Neural crest cell (in vitro differentiated cells): ENCODE results near the gene ZNF296. TPM values are rescaled to one million over a fixed set of nuclear protein-coding genes. Genes with fewer than 3 reads are reported as not detected.

Experiments
- DNase-seq: peaks from one replicate; pipeline ENCODE4 v3.0.0; 2021; ENCODE audit warnings: low read depth, mixed read lengths, low spot score
- H3K27ac Mint-ChIP-seq: one replicate; pipeline ENCODE4 v1.8.0; 2021; ENCODE audit warnings: mild to moderate bottlenecking, mixed read lengths; ENCODE audit not compliant: unreplicated experiment
- H3K27me3 Mint-ChIP-seq: 2 replicates; pipeline ENCODE4 v1.8.0; 2021; ENCODE audit warnings: low read depth, mild to moderate bottlenecking, mixed read lengths
- H3K36me3 Mint-ChIP-seq: 2 replicates; pipeline ENCODE4 v1.8.0; 2021; ENCODE audit warnings: low read depth, mild to moderate bottlenecking, mixed read lengths
- H3K4me1 Mint-ChIP-seq: 2 replicates; pipeline ENCODE4 v1.8.0; 2021; ENCODE audit warnings: mixed read lengths
- H3K4me3 Mint-ChIP-seq: one replicate; pipeline ENCODE4 v1.8.0; 2021; ENCODE audit warnings: mild to moderate bottlenecking, mixed read lengths
- H3K9me3 Mint-ChIP-seq: 2 replicates; pipeline ENCODE4 v1.8.0; 2021; ENCODE audit warnings: mixed read lengths
- total RNA-seq: library from RNA; stranded (reverse); gene quantifications from 2 replicates; pipeline ENCODE4 v1.2.1, GENCODE V29; 2021
- TF ChIP-seq, protein P1 (sequence below): fragments of 200-600 bp; sonication (generic); conservative IDR thresholded peaks from 2 replicates; pipeline ENCODE4 v1.5.0; 2021; ENCODE audit warnings: antibody characterized with exemption, mild to moderate bottlenecking

Gene ZNF296
- total RNA-seq, 1 donor from 2014 or later: 1.2 TPM

DNA sequence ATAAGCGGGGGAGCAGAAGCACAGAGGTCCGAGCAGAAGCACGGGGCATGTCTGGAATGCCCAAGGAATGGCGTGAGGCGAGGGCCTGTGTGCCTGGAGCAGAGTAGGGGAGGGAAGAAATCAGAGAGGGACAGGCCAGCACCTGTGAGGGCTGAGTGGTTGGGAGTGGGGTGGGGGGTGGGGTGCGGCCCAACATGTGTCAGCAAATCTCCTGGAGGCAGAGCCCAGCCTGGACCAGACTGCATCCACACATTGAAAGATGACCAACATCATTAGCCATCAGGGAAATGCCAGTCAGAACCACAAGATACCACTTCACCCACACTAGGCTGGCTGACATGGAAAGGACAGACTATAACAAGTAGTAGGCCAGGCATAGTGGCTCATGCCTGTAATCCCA lies 26.2 kb downstream of the ZNF296 start:
- Mint-ChIP-seq H3K27me3 (no peaks in the 10 kb centered on the region), H3K4me1 (peaks cover 20% of the 10 kb centered on the region), H3K4me3 (no peak overlapping the region), H3K27ac (peak overlapping the region; percentile 62), H3K9me3 (no peaks in the 10 kb centered on the region), H3K36me3 (peaks cover 2% of the 10 kb centered on the region)
- TF ChIP-seq, protein P1, sequence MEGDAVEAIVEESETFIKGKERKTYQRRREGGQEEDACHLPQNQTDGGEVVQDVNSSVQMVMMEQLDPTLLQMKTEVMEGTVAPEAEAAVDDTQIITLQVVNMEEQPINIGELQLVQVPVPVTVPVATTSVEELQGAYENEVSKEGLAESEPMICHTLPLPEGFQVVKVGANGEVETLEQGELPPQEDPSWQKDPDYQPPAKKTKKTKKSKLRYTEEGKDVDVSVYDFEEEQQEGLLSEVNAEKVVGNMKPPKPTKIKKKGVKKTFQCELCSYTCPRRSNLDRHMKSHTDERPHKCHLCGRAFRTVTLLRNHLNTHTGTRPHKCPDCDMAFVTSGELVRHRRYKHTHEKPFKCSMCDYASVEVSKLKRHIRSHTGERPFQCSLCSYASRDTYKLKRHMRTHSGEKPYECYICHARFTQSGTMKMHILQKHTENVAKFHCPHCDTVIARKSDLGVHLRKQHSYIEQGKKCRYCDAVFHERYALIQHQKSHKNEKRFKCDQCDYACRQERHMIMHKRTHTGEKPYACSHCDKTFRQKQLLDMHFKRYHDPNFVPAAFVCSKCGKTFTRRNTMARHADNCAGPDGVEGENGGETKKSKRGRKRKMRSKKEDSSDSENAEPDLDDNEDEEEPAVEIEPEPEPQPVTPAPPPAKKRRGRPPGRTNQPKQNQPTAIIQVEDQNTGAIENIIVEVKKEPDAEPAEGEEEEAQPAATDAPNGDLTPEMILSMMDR: no peak
- DNase-seq: no peak

DNA sequence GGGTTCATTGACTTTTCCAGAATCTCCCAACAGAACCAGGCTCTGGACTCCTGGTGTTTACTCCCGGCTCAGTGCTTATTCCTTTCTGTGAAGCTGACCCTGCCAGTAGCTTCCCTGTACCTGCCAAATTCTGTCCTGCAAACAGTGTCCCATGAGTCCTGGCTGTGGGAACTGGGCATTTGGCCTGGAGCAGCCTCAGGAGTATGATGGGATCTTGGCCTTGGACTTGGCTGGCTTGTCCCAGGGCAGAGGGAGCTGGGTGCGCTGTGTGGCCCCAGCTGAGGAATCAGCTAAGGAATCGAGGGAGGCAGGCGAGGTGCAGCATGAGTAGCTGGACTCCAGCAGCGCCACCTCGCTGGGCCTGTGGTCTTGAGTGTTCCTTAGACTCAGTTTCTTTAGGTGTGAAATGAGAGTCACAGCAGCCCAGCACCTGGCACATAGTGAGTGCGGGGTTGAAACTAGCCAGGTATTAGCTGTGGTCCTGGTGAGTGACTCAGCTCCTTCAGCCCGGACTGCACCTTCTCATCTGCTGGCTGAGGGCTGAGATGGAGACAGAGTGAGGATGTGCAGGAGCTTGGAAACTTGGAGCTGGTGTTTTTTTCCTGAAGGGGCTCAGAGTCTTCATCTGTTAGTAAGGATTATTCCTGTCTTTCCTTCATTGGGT lies 27.1 kb downstream of the ZNF296 start:
- Mint-ChIP-seq H3K36me3 (no peaks in the 10 kb centered on the region), H3K27ac (peak overlapping the region; percentile 90), H3K27me3 (no peaks in the 10 kb centered on the region), H3K9me3 (no peaks in the 10 kb centered on the region), H3K4me3 (no peak overlapping the region), H3K4me1 (peaks cover 23% of the 10 kb centered on the region)
- TF ChIP-seq, protein P1: no peak
- DNase-seq: no peak

DNA sequence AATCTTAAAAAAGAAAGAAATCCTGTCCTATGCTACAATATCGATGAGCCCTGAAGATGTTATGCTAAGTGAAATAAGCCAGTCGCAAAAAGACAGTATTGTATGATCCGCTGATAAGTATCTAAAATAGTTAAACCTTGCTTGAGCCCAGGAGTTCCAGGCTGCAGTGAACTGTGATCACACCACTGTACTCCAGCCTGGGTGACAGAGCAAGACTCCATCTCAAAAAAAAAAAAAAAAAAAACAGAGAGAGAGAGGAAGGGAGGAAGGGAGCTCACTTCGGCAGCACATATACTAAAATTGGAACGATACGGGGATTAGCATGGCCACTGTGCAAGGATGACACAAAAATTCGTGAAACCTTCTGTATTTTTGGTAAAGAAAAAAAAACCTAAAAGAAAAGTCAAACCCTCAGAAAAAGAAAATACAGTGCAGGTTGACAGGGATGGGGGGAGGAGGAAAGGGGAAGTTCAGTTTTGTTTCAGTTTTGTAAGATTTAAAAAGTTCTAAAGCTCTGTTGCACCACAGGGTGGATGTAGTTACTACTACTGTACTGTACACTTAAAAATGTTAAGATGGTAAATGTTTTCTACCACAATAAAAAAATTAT lies 29.0 kb downstream of the ZNF296 start:
- peaks cover 23% of the 10 kb centered on the region for H3K4me1 Mint-ChIP-seq
- no peaks in the 10 kb centered on the region for H3K9me3 Mint-ChIP-seq
- H3K27me3 Mint-ChIP-seq: no peaks in the 10 kb centered on the region
- TF ChIP-seq, protein P1: no peak
- no peak for DNase-seq
- H3K4me3 Mint-ChIP-seq: no peak overlapping the region
- H3K36me3 Mint-ChIP-seq: no peaks in the 10 kb centered on the region
- no peak overlapping the region for H3K27ac Mint-ChIP-seq

DNA sequence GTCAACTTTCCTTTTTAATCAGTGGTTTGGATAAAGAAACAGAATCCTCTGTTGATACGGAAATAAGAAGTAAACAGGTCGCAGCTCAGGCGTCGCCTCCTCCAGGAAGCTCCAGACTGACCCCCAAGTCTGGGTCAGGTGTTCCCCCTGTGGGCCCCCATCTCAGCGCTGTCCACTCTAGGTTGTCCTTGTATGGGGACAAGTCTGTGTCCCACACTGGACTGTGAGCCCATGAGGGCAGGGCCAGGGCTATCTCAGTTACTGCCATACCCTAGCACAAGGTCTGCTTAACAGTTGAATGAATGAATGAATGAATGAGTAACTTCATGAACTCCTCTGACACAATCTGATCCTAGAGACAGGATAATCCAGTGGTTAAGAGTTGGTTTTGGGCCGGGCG lies 29.9 kb downstream of the ZNF296 start:
- Mint-ChIP-seq H3K4me1 (peaks cover 30% of the 10 kb centered on the region), H3K27me3 (no peaks in the 10 kb centered on the region), H3K4me3 (peak overlapping the region; percentile 59), H3K27ac (no peak overlapping the region), H3K9me3 (no peaks in the 10 kb centered on the region), H3K36me3 (peaks cover 5% of the 10 kb centered on the region)
- DNase-seq: no peak
- TF ChIP-seq, protein P1: no peak

DNA sequence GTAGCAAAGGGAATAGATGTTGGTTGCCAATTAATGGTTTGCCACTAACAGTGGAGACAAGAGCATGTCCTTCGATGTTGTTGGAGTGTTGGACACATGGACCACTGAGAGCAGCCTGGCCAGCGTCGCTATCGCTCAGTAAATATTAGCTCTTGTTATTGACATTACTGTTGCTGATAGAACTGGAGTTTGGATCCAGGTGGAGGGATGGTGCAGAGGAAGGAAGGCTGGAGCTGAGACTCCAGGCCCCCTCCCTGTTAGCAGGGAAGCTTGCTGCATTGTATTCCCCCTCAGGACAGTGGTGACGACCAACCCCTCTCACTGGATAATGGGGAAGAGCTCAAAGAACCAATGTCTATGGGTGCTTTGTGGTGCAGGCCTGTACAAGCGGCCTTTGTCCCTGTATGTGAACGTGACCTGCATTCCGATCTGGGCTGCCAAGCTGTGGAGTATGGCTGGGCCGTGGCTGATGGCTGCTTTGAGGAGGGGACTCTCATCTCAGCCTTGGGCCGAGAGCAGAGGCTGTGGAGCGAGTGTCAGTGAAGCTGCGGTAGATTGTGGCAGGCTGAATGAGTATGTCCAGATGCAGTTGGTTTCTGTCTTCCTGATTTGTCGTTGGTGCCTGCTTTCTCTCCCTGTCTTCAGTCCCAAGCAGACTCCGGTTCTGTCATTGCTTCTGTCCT lies 30.5 kb downstream of the ZNF296 start:
- H3K9me3 Mint-ChIP-seq: no peaks in the 10 kb centered on the region
- DNase-seq: peak; percentile 56
- no peaks in the 10 kb centered on the region for H3K27me3 Mint-ChIP-seq
- peaks cover 5% of the 10 kb centered on the region for H3K36me3 Mint-ChIP-seq
- peak overlapping the region; percentile 51 for H3K27ac Mint-ChIP-seq
- H3K4me1 Mint-ChIP-seq: peaks cover 33% of the 10 kb centered on the region
- TF ChIP-seq, protein P1: no peak
- H3K4me3 Mint-ChIP-seq: peak overlapping the region; percentile 59
